K562 (cell line): Measurements from ENCODE around the gene MBD1. TPM values are rescaled to one million over a fixed set of nuclear protein-coding genes. Genes with fewer than 3 reads are reported as not detected.

ENCODE experiments used
- BRCA1 ChIP-seq, 2 experiments: fragments of 450-650 bp in 1 of 2; sonication (generic) in 1 of 2; formaldehyde crosslinking in 1 of 2; IDR thresholded peaks; 2 replicates each; pipeline versions ENCODE4 v1.5.0 to v1.6.1; 2017 to 2020; ENCODE audit warnings: mild to moderate bottlenecking in 1 of 2, missing genetic modification reagents in 1 of 2
- DIDO1 ChIP-seq: fragments of 450-650 bp; IDR thresholded peaks from 2 replicates; pipeline ENCODE4 v1.6.1; 2016; ENCODE audit warnings: low read depth, missing biosample characterization, missing genetic modification characterization
- ELK3 ChIP-seq: fragments of 450-650 bp; formaldehyde crosslinking; IDR thresholded peaks from 2 replicates; pipeline ENCODE4 v1.4.0; 2020; ENCODE audit warnings: mild to moderate bottlenecking
- FOS ChIP-seq: IDR thresholded peaks from 3 replicates; pipeline ENCODE4 v1.6.1; 2011; ENCODE audit not compliant: insufficient read length; ENCODE audit errors: extremely low read depth
- HINFP ChIP-seq: fragments of 450-650 bp; conservative IDR thresholded peaks from 2 replicates; pipeline ENCODE4 v1.6.1; 2016; ENCODE audit warnings: missing genetic modification characterization, low read depth, mild to moderate bottlenecking, control low read depth, missing compliant biosample characterization
- HMG20B ChIP-seq: fragments of 250-450 bp; sonication (Bioruptor Pico); IDR thresholded peaks from 2 replicates; pipeline ENCODE4 v1.5.0; 2021; ENCODE audit warnings: mild to moderate bottlenecking
- MCM5 ChIP-seq: fragments of 450-650 bp; IDR thresholded peaks from 2 replicates; pipeline ENCODE4 v1.6.1; 2016; ENCODE audit warnings: low read depth
- MIER1 ChIP-seq: fragments of 450-650 bp; IDR thresholded peaks from 2 replicates; pipeline ENCODE4 v1.6.1; 2016; ENCODE audit warnings: antibody characterized with exemption, mild to moderate bottlenecking, low read depth
- PURB ChIP-seq: sonication (generic); formaldehyde crosslinking; IDR thresholded peaks from 2 replicates; pipeline ENCODE4 v1.9.0; 2021; ENCODE audit warnings: low read depth, mild to moderate bottlenecking, missing genetic modification reagents
- RBM17 ChIP-seq: fragments of 200-400 bp; formaldehyde crosslinking; IDR thresholded peaks from 2 replicates; pipeline ENCODE4 v1.6.1; 2017; ENCODE audit warnings: low read depth, mild to moderate bottlenecking, low read length, borderline replicate concordance
- RREB1 ChIP-seq: fragments of 250-450 bp; sonication (Bioruptor Pico); IDR thresholded peaks from 2 replicates; pipeline ENCODE4 v1.4.0; 2020
- SIRT6 ChIP-seq: IDR thresholded peaks from one replicate; pipeline ENCODE4 v1.6.1; 2012; ENCODE audit warnings: low read depth, mild to moderate bottlenecking, control low read depth, inconsistent platforms, low read length, moderate library complexity
- SMAD2 ChIP-seq: fragments of 150-350 bp; IDR thresholded peaks from 2 replicates; pipeline ENCODE4 v1.6.1; 2014; ENCODE audit warnings: low read depth, mild to moderate bottlenecking, low read length
- SPI1 ChIP-seq: IDR thresholded peaks from 2 replicates; pipeline ENCODE4 v1.6.1; 2011; ENCODE audit warnings: low read depth, low read length, control low read depth, borderline replicate concordance
- SRSF7 ChIP-seq: fragments of 200-400 bp; formaldehyde crosslinking; optimal IDR thresholded peaks from 2 replicates; pipeline ENCODE3; 2017; ENCODE audit warnings: mild to moderate bottlenecking, low read depth, low read length
- U2AF2 ChIP-seq: fragments of 200-400 bp; formaldehyde crosslinking; optimal IDR thresholded peaks from 2 replicates; pipeline ENCODE3; 2017; ENCODE audit warnings: low read depth, mild to moderate bottlenecking, low read length
- ZBTB7A ChIP-seq: IDR thresholded peaks from 2 replicates; pipeline ENCODE4 v1.6.1; 2011; ENCODE audit warnings: low read depth, mild to moderate bottlenecking, low read length, moderate library complexity, borderline replicate concordance; ENCODE audit not compliant: control insufficient read depth
- ZNF507 ChIP-seq: conservative IDR thresholded peaks from 2 replicates; pipeline ENCODE4 v1.6.1; 2017; ENCODE audit warnings: missing genetic modification characterization, missing compliant biosample characterization
- polyA plus RNA-seq, 8 experiments: library from polyadenylated mRNA; depleted of rRNA in 4 of 8; stranded (reverse) in 5 of 8; unstranded in 3 of 8; fragments of >200 nt; fragmentation: Nextera tagmentation in 2 of 8; fragmentation: Illumina TruSeq in 1 of 8; extraction: Ambion mirVana in 2 of 8; extraction: Trizol in 1 of 8; gene quantifications; 2 replicates each; pipeline versions ENCODE4 v1.2.1 to v1.2.3, GENCODE V29; 2011 to 2014; ENCODE audit warnings: inconsistent platforms in 1 of 8, missing spikeins in 1 of 8
- total RNA-seq, 7 experiments: library from RNA; depleted of rRNA in 6 of 7; stranded (reverse); fragments of >200 nt in 6 of 7; fragmentation: Illumina TruSeq in 2 of 7; extraction: Trizol in 2 of 7; gene quantifications; 2 replicates each; pipeline versions ENCODE4 v1.2.1 to v1.2.3, GENCODE V29; 2011 to 2021; ENCODE audit warnings: low replicate concordance in 1 of 7

MBD1 gene
- total and polyA plus RNA-seq, 9 of the 15 experiments (the other 6 are each of a cell fraction or from before 2014, with no cell fraction given), result 3.0 to 59.7 (median 31.7) TPM

GRCh38 chr18:50287441-50288347 lies 6.4 kb upstream of the MBD1 start, which contains the start of gene CXXC1 (continued):
- TF ChIP-seq HMG20B (no peak), SRSF7 (no peak), PURB (CRISPR knock-in tag) (no peak), SPI1 (no peak), U2AF2 (no peak), MIER1 (no peak), DIDO1 (peak; percentile 77; the same call in 1 of the 2 replicates), MCM5 (no peak), RREB1 (CRISPR knock-in tag) (no peak), ELK3 (CRISPR knock-in tag) (no peak), FOS (no peak), SIRT6 (no peak), RBM17 (no peak), BRCA1 (IDR thresholded peaks at IDR 0.05) (no peak), BRCA1 (CRISPR knock-in tag; IDR thresholded peaks at IDR 0.05) (no peak), ZBTB7A (peak; percentile 100), HINFP (tag) (peak; percentile 72), SMAD2 (no peak), ZNF507 (tag) (no peak)
